HG03066 (cell line): Measurements from ENCODE around the gene TMC6.
"Not testable (repeated sequence)": the region's sequence is repeated elsewhere in the genome, so short reads cannot be mapped to it uniquely, and the experiment has no call there.

ENCODE experiments used
- ATAC-seq: cut with Tn5 transposase; IDR thresholded peaks from one replicate; pipeline ENCODE4 v1.9.1; 2021; ENCODE audit warnings: low read depth; ENCODE audit not compliant: unreplicated experiment

The TMC6 gene

DNA sequence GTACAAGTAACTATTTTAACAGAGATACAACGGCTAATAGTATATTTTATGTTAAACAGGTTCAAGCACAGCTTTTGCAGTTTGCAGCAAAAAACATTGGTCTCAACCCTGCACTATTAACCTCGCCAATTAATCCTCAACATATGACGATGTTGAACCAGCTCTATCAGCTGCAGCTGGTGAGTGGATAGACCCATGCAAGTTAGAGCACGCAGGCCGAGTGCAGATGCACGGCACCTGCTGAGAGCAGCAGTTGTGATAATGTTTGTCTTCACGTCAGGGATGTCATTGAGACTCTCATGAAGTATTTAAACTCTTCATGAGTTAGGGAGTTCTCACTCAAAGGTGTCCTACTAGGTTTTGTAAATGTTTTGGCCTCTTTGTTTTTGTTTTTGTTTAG is 45.6 kb downstream of the TMC6 start:
- ATAC-seq = no peak

DNA sequence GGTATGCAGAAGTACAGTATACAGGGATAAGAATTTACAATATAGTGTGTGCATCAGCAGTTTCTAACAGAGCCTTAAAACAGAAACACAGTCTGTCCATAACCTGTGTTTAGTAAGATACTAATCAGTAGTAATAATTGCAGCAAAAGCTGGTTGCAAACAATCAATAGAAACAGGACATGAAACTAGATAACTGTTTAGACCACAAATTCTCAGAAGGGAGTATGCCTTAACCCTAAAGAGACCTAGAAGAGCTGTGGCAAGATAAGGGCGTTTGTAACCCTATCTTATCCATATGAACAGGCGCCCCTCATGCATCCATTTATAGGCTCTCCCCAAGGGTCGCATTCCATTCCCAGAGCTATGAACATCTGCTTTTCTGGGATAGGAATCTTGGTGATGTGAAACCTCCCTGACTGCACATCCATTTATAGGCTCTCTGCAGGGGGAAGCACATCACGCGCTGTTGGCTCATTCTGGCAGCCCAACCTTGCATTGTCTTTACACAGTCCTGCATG is 46.1 kb downstream of the TMC6 start:
- ATAC-seq = not testable (repeated sequence)

DNA sequence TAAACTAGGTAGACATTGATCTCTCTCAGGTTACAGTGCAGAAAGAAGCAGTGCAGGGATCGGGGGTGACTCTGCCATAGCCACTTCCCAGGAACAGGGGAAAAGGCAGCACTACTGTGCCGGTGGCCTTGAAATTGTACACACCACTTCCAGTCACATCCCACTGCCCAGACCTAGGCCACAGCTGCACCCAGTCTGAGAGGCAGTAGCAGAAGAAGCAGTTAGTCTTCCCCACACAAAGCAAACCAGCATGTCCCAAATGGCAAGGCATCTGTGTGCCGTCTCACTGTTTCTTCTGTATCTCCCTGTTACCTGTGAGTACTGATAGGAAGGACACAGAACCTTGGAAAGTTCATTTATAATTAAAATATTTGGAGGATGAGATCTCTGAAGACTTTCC is 47.0 kb downstream of the TMC6 start:
- ATAC-seq = no peak

GRCh38 chr17:78079253-78079652 is 49.3 kb downstream of the TMC6 start:
- ATAC-seq = no peak

DNA sequence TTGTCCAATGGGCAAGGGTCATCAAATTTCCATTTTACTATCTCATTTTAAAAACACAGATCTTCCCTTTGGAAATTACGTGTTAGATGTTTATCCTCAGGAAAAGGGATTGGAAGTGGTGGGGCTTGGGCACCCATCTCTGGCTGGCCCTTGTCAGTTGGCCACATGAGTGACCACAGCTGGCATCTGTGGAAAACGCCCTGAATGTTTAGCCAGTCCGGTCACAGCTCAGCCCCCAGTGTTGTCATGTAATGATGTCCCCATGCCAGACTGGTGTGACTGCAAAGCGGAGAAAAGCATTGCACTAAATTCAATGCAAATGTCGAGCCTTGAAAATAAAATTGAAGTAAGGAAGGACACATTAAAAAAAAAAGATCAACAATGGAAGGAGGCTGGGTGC is 53.0 kb downstream of the TMC6 start:
- no peak for ATAC-seq

DNA sequence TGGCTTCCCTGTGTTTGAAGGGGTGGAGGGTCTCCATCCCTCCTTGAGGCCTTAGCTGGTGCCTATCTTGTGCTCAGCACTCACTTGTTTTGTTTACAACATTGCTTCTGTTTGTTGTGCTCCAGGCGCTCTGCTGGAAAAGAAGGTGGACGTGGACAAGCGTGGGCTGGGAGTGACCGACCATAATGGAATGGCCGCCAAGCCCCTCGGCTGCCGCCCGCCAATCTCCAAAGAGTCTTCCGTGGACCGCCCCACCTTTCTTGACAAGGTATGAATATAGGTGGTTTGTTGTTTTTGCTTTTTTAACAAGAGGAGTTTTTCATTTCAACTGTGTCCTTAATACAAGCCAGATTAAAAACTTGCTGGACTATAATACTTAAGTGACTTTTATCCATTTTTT is 53.5 kb downstream of the TMC6 start:
- no peak for ATAC-seq

DNA sequence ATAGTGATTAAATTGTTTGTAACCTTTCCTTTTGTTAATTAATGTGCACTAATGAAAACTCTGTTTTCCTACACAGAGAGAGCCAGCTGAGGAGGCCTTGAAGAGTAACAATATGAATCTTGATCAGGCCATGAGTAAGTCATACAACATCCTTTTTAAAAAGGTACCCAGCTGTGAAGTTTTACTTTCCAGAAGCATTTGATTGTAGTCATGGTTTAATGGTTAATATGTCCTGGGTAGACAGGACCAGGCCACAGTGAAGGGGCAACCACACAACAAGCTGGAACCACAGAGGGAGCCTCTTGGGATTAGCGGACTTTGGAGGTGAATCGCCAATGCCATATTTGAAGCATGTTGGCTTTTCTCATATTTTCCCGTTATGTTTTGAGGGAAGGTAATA is 55.6 kb downstream of the TMC6 start:
- ATAC-seq = no peak

GRCh38 chr17:78069695-78070094 is 58.9 kb downstream of the TMC6 start:
- ATAC-seq = no peak

- ATAC-seq = not testable (repeated sequence)
These were observed 61.6 kb downstream of the TMC6 start for GRCh38 chr17:78066976-78067375.

DNA sequence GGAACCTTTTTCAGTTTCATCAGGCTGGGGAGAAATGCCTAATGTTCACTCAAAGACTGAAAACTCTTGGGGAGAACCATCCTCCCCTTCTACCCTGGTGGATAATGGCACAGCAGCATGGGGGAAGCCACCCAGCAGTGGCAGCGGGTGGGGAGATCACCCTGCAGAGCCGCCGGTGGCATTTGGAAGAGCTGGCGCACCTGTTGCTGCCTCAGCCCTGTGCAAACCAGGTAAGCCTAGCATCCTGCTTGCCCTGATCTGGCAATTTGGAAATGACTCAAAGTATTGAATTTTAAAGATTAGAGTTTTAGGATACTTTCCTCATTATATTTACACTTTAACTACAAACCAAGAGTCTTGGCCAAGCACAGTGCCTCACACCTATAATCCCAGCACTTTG is 63.8 kb downstream of the TMC6 start:
- ATAC-seq = no peak

DNA sequence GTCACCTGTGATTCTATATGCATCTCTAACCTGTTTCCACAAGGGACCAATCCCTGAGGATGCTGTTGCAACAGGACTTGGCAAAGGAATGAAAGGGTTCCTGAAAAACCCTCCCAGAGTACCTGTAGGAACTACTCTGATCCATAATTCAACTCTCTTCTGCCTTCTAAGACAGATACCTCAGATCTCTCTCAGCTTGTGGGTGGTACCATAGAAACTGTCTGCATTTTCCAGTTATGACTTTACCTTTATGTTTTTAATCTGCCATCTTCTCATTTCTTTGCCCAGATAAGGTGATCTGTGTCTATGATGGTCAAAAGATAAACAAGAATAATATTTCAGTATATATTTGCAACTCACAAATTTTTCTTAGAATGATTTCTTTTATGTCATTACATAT is 65.1 kb downstream of the TMC6 start:
- ATAC-seq = no peak

DNA sequence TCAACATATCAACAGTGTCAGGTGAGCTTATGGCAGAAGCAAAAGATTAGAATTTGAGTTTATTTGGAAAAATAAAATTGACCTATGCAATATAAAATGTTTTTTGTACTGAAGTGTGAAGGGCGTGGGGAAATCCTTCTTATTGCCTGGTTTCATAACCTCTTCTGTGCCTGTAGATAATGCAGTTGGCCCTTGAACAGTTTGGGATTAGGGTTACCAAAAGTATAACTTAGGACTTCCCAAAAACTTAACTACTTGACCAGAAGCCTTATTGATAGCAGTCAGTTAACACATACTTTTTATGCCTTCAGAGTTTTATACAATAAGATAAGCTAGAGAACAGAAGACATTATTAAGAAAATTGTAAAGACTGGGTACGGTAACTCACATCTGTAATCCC is 66.0 kb downstream of the TMC6 start:
- ATAC-seq = no peak
